GM12878 (cell line): ENCODE data around the gene TCTN1. TPM values are rescaled to one million over a fixed set of nuclear protein-coding genes. Genes with fewer than 3 reads are reported as not detected.
A peak's percentile ranks its signal among the peaks of the same experiment; 100 is the strongest.

Source experiments
- ATF7 ChIP-seq: fragments of 450-650 bp; IDR thresholded peaks from 2 replicates; pipeline ENCODE4 v1.6.1; 2016; ENCODE audit warnings: low read depth, mild to moderate bottlenecking
- BHLHE40 ChIP-seq, 2 experiments: fragments of 450-650 bp in 1 of 2; IDR thresholded peaks; 2 replicates each; pipeline ENCODE4 v1.6.1; 2011 to 2017; ENCODE audit warnings: low read depth in 2 of 2, borderline replicate concordance in 1 of 2, improper control_type of control experiment in 1 of 2, low read length in 1 of 2, mild to moderate bottlenecking in 1 of 2
- CBFB ChIP-seq: IDR thresholded peaks from 2 replicates; pipeline ENCODE4 v1.6.1; 2016; ENCODE audit warnings: antibody characterized with exemption, low read depth
- CBX3 ChIP-seq: fragments of 200-600 bp; sonication (generic); IDR thresholded peaks from 2 replicates; pipeline ENCODE4 v1.6.1; 2016; ENCODE audit warnings: low read depth, borderline replicate concordance
- ESRRA ChIP-seq: IDR thresholded peaks from 2 replicates; pipeline ENCODE4 v1.6.1; 2012; ENCODE audit warnings: mild to moderate bottlenecking, low read length, improper control_type of control experiment
- EZH2 ChIP-seq: IDR thresholded peaks from 2 replicates; pipeline ENCODE4 v1.6.1; 2012; ENCODE audit warnings: low read depth, mild to moderate bottlenecking, control low read depth, inconsistent platforms, low read length, borderline replicate concordance; ENCODE audit not compliant: control insufficient read depth
- FOXM1 ChIP-seq: IDR thresholded peaks from 2 replicates; pipeline ENCODE4 v1.6.1; 2012; ENCODE audit warnings: low read depth, mild to moderate bottlenecking, inconsistent platforms, low read length, moderate library complexity
- GATAD2B ChIP-seq: fragments of 450-650 bp; conservative IDR thresholded peaks from 2 replicates; pipeline ENCODE4 v1.6.1; 2017; ENCODE audit warnings: low read depth, mild to moderate bottlenecking, moderate library complexity
- JUNB ChIP-seq: IDR thresholded peaks from 2 replicates; pipeline ENCODE4 v1.6.1; 2016; ENCODE audit warnings: antibody characterized with exemption, mild to moderate bottlenecking
- KDM1A ChIP-seq: fragments of 200-600 bp; sonication (generic); IDR thresholded peaks from 2 replicates; pipeline ENCODE4 v1.6.1; 2016; ENCODE audit warnings: borderline replicate concordance
- KLF5 ChIP-seq: fragments of 450-650 bp; IDR thresholded peaks from 2 replicates; pipeline ENCODE4 v1.6.1; 2014; ENCODE audit warnings: mild to moderate bottlenecking; ENCODE audit not compliant: partially characterized antibody
- LARP7 ChIP-seq: fragments of 450-650 bp; IDR thresholded peaks from 2 replicates; pipeline ENCODE4 v1.6.1; 2017; ENCODE audit warnings: mild to moderate bottlenecking
- NBN ChIP-seq: fragments of 450-650 bp; IDR thresholded peaks from 2 replicates; pipeline ENCODE4 v1.6.1; 2016
- PRDM15 ChIP-seq: fragments of 450-650 bp; formaldehyde crosslinking; IDR thresholded peaks from 2 replicates; pipeline ENCODE4 v1.4.0; 2020; ENCODE audit warnings: mild to moderate bottlenecking, moderate library complexity
- RFX5 ChIP-seq: IDR thresholded peaks from 2 replicates; pipeline ENCODE4 v1.6.1; 2011; ENCODE audit warnings: low read depth, low read length, improper control_type of control experiment
- RUNX3 ChIP-seq: IDR thresholded peaks from 2 replicates; pipeline ENCODE4 v1.6.1; 2012; ENCODE audit warnings: low read length, inconsistent platforms
- SKIL ChIP-seq: fragments of 450-650 bp; IDR thresholded peaks from 2 replicates; pipeline ENCODE4 v1.6.1; 2017; ENCODE audit warnings: mild to moderate bottlenecking, low read depth, inconsistent platforms; ENCODE audit not compliant: poor library complexity, severe bottlenecking
- SMAD5 ChIP-seq: IDR thresholded peaks from 2 replicates; pipeline ENCODE4 v1.6.1; 2016; ENCODE audit warnings: antibody characterized with exemption, low read depth
- SP1 ChIP-seq: IDR thresholded peaks from one replicate; pipeline ENCODE4 v1.6.1; 2011; ENCODE audit warnings: low read depth, low read length
- SREBF2 ChIP-seq: IDR thresholded peaks from 2 replicates; pipeline ENCODE4 v1.6.1; 2012; ENCODE audit warnings: mild to moderate bottlenecking, low read length
- SRF ChIP-seq, 2 experiments: IDR thresholded peaks; 2 replicates each; pipeline ENCODE4 v1.6.1; 2011; ENCODE audit warnings: low read depth in 2 of 2, low read length in 2 of 2, mild to moderate bottlenecking in 1 of 2, moderate library complexity in 1 of 2
- TARDBP ChIP-seq: IDR thresholded peaks from 2 replicates; pipeline ENCODE4 v1.6.1; 2016; ENCODE audit warnings: borderline replicate concordance
- TCF12 ChIP-seq: IDR thresholded peaks from 2 replicates; pipeline ENCODE4 v1.6.1; 2011; ENCODE audit warnings: low read depth, mild to moderate bottlenecking, low read length
- TCF7 ChIP-seq: IDR thresholded peaks from 2 replicates; pipeline ENCODE4 v1.6.1; 2014; ENCODE audit warnings: antibody characterized with exemption, borderline replicate concordance
- WRNIP1 ChIP-seq: IDR thresholded peaks from 2 replicates; pipeline ENCODE4 v1.6.1; 2011; ENCODE audit warnings: low read depth, low read length, improper control_type of control experiment, borderline replicate concordance
- YY1 ChIP-seq: IDR thresholded peaks from 2 replicates; pipeline ENCODE4 v1.6.1; 2011; ENCODE audit warnings: low read depth, mild to moderate bottlenecking, low read length
- ZNF24 ChIP-seq: fragments of 450-650 bp; IDR thresholded peaks from 2 replicates; pipeline ENCODE4 v1.6.1; 2017; ENCODE audit warnings: antibody characterized with exemption, mild to moderate bottlenecking
- polyA plus RNA-seq, 11 experiments: library from polyadenylated mRNA; depleted of rRNA in 4 of 11; unstranded in 6 of 11; stranded (reverse) in 5 of 11; fragments of >200 nt; fragmentation: Nextera tagmentation in 4 of 11; fragmentation: Illumina TruSeq in 1 of 11; extraction: Ambion mirVana in 4 of 11; extraction: Trizol in 1 of 11; gene quantifications; 1 replicate in 1 of 11; 2 replicates in 10 of 11; pipeline versions ENCODE4 v1.2.1 to v1.2.3, GENCODE V29; 2011 to 2016; ENCODE audit warnings: inconsistent platforms in 2 of 11, missing spikeins in 2 of 11, low read depth in 1 of 11
- total RNA-seq, 4 experiments: library from RNA; depleted of rRNA in 3 of 4; stranded (reverse); fragments of >200 nt in 3 of 4; fragmentation: Illumina TruSeq in 1 of 4; extraction: Trizol in 1 of 4; gene quantifications; 2 replicates each; pipeline versions ENCODE4 v1.2.1 to v1.2.3, GENCODE V29; 2013 to 2021
- TF ChIP-seq, protein P1 (sequence below): fragments of 450-650 bp; IDR thresholded peaks from 2 replicates; pipeline ENCODE4 v1.6.1; 2017; ENCODE audit warnings: low read depth, mild to moderate bottlenecking, moderate library complexity

The TCTN1 gene
- total and polyA plus RNA-seq, 10 of the 15 experiments (the other 5 are each of a cell fraction or from before 2014, with no cell fraction given): 8.8 to 23.5 (median 15.3) TPM

DNA sequence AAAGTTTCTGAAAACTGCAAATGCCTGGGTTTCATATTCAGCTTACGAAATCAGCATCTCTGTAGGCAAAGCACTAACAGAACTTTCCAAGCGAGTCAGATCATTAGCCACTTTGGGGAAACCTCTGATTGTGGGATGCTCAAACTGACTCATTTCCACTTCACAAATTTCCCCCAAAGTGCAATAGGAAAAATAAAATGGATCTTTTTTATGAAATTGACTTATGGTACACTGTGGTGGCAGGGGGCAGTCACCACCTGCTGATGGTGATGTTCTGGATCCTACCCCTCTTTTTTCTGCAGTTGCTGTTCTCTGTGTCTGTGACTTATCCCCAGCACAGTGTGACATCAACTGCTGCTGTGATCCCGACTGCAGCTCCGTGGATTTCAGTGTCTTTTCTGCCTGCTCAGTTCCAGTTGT is 5.6 kb downstream of the TCTN1 start (continued):
- TF ChIP-seq KLF5 (no peak), ATF7 (peak; percentile 73), TCF12 (0 out of 2 replicates have a peak, but pooled peaks have one; percentile 36), TCF7 (peak; percentile 43; the same call in 1 of the 2 replicates), EZH2 (no peak), PRDM15 (CRISPR knock-in tag) (no peak), KDM1A (no peak), SMAD5 (no peak), CBFB (peak; percentile 71; the same call in 1 of the 2 replicates), CBX3 (no peak), TARDBP (no peak; the same call in 1 of the 2 replicates), SP1 (peak; percentile 5), SREBF2 (no peak), WRNIP1 (no peak), JUNB (peak; percentile 94), ESRRA (no peak), GATAD2B (no peak), BHLHE40 (IDR thresholded peaks at IDR 0.05; ENCODE audit: borderline replicate concordance in 1 of 2, low read depth in 2 of 2, low read length in 1 of 2) (peak; percentile 34 to 65; a peak in 3 of 4 replicates), LARP7 (no peak), SRF (IDR thresholded peaks at IDR 0.05; ENCODE audit: low read depth in 2 of 2, low read length in 2 of 2) (0 out of 4 replicates have a peak, but pooled peaks of 1 of the 2 experiments have one; percentile 47), ZNF24 (no peak), NBN (no peak), YY1 (peak; percentile 73), RFX5 (no peak), RUNX3 (peak; percentile 96), SKIL (peak; percentile 68), FOXM1 (peak; percentile 98)
- TF ChIP-seq, protein P1, sequence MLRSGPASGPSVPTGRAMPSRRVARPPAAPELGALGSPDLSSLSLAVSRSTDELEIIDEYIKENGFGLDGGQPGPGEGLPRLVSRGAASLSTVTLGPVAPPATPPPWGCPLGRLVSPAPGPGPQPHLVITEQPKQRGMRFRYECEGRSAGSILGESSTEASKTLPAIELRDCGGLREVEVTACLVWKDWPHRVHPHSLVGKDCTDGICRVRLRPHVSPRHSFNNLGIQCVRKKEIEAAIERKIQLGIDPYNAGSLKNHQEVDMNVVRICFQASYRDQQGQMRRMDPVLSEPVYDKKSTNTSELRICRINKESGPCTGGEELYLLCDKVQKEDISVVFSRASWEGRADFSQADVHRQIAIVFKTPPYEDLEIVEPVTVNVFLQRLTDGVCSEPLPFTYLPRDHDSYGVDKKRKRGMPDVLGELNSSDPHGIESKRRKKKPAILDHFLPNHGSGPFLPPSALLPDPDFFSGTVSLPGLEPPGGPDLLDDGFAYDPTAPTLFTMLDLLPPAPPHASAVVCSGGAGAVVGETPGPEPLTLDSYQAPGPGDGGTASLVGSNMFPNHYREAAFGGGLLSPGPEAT: peak; percentile 85; the same call in 1 of the 2 replicates
